ENCODE measurements around the gene SENP6.

GRCh38 chr6:75762063-75762462 lies 160.4 kb downstream of the SENP6 start:
- no peak for TF ChIP-seq POLR2AphosphoS5 (IDR thresholded peaks at IDR 0.05)
- TF ChIP-seq, protein P1, sequence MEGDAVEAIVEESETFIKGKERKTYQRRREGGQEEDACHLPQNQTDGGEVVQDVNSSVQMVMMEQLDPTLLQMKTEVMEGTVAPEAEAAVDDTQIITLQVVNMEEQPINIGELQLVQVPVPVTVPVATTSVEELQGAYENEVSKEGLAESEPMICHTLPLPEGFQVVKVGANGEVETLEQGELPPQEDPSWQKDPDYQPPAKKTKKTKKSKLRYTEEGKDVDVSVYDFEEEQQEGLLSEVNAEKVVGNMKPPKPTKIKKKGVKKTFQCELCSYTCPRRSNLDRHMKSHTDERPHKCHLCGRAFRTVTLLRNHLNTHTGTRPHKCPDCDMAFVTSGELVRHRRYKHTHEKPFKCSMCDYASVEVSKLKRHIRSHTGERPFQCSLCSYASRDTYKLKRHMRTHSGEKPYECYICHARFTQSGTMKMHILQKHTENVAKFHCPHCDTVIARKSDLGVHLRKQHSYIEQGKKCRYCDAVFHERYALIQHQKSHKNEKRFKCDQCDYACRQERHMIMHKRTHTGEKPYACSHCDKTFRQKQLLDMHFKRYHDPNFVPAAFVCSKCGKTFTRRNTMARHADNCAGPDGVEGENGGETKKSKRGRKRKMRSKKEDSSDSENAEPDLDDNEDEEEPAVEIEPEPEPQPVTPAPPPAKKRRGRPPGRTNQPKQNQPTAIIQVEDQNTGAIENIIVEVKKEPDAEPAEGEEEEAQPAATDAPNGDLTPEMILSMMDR (IDR thresholded peaks at IDR 0.05; ENCODE audit: poor library complexity, severe bottlenecking), result no peak

All from neural cell (in vitro differentiated cells).